Astrocyte (in vitro differentiated cells and primary cell): ENCODE measurements around the gene USP35. TPM values are rescaled to one million over a fixed set of nuclear protein-coding genes. Genes with fewer than 3 reads are reported as not detected.

Source experiments
- DNase-seq: peaks from one replicate; pipeline ENCODE4 v3.0.0-alpha.2; 2010; ENCODE audit warnings: low read depth
- FAIRE-seq: peaks from 2 replicates; lab custom pipeline; 2011; peaks lifted over from hg19 to GRCh38; lab: Jason Lieb, UNC
- H2AFZ ChIP-seq: 2 replicates; pipeline ENCODE4 v1.6.0; 2012; ENCODE audit warnings: low read depth, low read length, inconsistent platforms
- H3K27ac ChIP-seq: 2 replicates; pipeline ENCODE4 v1.5.1; 2011; ENCODE audit warnings: low read depth, low read length, inconsistent platforms
- H3K27me3 ChIP-seq: 2 replicates; pipeline ENCODE4 v1.6.0; 2011; ENCODE audit warnings: low read length, inconsistent platforms; ENCODE audit not compliant: insufficient read depth
- H3K36me3 ChIP-seq: 2 replicates; pipeline ENCODE4 v1.5.1; 2011; ENCODE audit warnings: low read length, inconsistent platforms; ENCODE audit not compliant: insufficient read depth
- H3K4me1 ChIP-seq: 2 replicates; pipeline ENCODE4 v1.5.1; 2011; ENCODE audit warnings: low read length, inconsistent platforms; ENCODE audit not compliant: insufficient read depth
- H3K4me2 ChIP-seq: 2 replicates; pipeline ENCODE4 v1.6.0; 2012; ENCODE audit warnings: low read length, inconsistent platforms
- H3K4me3 ChIP-seq: 2 replicates; pipeline ENCODE4 v1.5.1; 2011; ENCODE audit warnings: low read depth, mild to moderate bottlenecking, low read length, inconsistent platforms; ENCODE audit not compliant: insufficient read depth
- H3K79me2 ChIP-seq: 2 replicates; pipeline ENCODE4 v1.6.0; 2012; ENCODE audit warnings: mild to moderate bottlenecking, low read length, inconsistent platforms; ENCODE audit not compliant: insufficient read depth
- H3K9ac ChIP-seq: 2 replicates; pipeline ENCODE4 v1.6.0; 2012; ENCODE audit warnings: mild to moderate bottlenecking, low read length, inconsistent platforms
- H3K9me3 ChIP-seq: 2 replicates; pipeline ENCODE4 v1.5.1; 2012; ENCODE audit warnings: low read depth, mild to moderate bottlenecking, low read length, inconsistent platforms; ENCODE audit not compliant: insufficient read depth
- H4K20me1 ChIP-seq: 2 replicates; pipeline ENCODE4 v1.6.0; 2012; ENCODE audit warnings: low read length, inconsistent platforms; ENCODE audit not compliant: insufficient read depth
- H3K27ac Mint-ChIP-seq: one replicate; pipeline ENCODE4 v1.8.0; 2021; ENCODE audit warnings: mild to moderate bottlenecking, mixed read lengths; ENCODE audit not compliant: unreplicated experiment
- H3K27me3 Mint-ChIP-seq: one replicate; pipeline ENCODE4 v1.8.0; 2021; ENCODE audit warnings: low read depth, mixed read lengths; ENCODE audit not compliant: unreplicated experiment
- H3K36me3 Mint-ChIP-seq: one replicate; pipeline ENCODE4 v1.8.0; 2021; ENCODE audit warnings: low read depth, mixed read lengths; ENCODE audit not compliant: unreplicated experiment
- H3K4me1 Mint-ChIP-seq: one replicate; pipeline ENCODE4 v1.8.0; 2021; ENCODE audit warnings: low read depth, mixed read lengths; ENCODE audit not compliant: unreplicated experiment
- H3K4me3 Mint-ChIP-seq: one replicate; pipeline ENCODE4 v1.8.0; 2021; ENCODE audit warnings: mild to moderate bottlenecking, moderate library complexity, mixed read lengths; ENCODE audit not compliant: unreplicated experiment
- H3K9me3 Mint-ChIP-seq: one replicate; pipeline ENCODE4 v1.8.0; 2021; ENCODE audit warnings: mild to moderate bottlenecking, mixed read lengths; ENCODE audit not compliant: unreplicated experiment
- EZH2 ChIP-seq: IDR thresholded peaks from 2 replicates; pipeline ENCODE4 v1.6.1; 2012; ENCODE audit warnings: mild to moderate bottlenecking, low read length, inconsistent platforms; ENCODE audit not compliant: insufficient read depth
- total RNA-seq: library from RNA; stranded (reverse); gene quantifications from 2 replicates; pipeline ENCODE4 v1.2.1, GENCODE V29; 2021
- TF ChIP-seq, protein P1 (sequence below): IDR thresholded peaks from 2 replicates; pipeline ENCODE4 v1.5.1; 2011; ENCODE audit warnings: low read depth, mild to moderate bottlenecking, inconsistent platforms, low read length, moderate library complexity; ENCODE audit not compliant: insufficient read depth

Gene USP35
- total RNA-seq, 1 donor from 2014 or later = 16.2 TPM

DNA sequence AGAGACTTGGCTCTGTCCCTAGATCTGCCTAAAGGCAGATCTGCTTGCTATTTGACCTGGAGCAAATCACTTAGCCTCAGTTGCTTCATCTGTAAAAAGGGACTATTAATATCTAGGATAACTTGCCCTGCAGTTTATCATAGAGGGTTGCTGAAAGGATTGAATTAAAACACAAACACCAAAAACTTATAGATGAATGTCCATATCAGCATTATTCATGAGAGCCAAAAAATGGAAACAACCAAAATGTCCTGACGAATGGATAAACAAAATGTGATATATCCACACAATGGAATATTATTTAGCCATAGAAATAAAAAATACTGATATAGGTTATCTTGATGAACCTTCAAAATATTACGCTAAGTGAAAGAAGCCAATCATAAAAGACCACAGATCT lies 67.2 kb downstream of the USP35 start:
- Mint-ChIP-seq H3K4me3 (no peak overlapping the region), H3K9me3 (no peaks in the 10 kb centered on the region), H3K27ac (no peak overlapping the region), H3K36me3 (no peaks in the 10 kb centered on the region), H3K27me3 (no peaks in the 10 kb centered on the region), H3K4me1 (peaks cover 17% of the 10 kb centered on the region)
- Histone ChIP-seq H3K9ac (no peak overlapping the region), H3K9me3 (no peaks in the 10 kb centered on the region), H3K36me3 (no peaks in the 10 kb centered on the region), H4K20me1 (no peaks in the 10 kb centered on the region), H3K79me2 (no peaks in the 10 kb centered on the region), H3K27me3 (no peaks in the 10 kb centered on the region), H3K4me3 (no peak overlapping the region), H2AFZ (no peak overlapping the region), H3K27ac (no peak overlapping the region), H3K4me2 (no peak overlapping the region), H3K4me1 (peaks cover 17% of the 10 kb centered on the region)
- FAIRE-seq = no peak
- no peak for TF ChIP-seq EZH2
- TF ChIP-seq, protein P1, sequence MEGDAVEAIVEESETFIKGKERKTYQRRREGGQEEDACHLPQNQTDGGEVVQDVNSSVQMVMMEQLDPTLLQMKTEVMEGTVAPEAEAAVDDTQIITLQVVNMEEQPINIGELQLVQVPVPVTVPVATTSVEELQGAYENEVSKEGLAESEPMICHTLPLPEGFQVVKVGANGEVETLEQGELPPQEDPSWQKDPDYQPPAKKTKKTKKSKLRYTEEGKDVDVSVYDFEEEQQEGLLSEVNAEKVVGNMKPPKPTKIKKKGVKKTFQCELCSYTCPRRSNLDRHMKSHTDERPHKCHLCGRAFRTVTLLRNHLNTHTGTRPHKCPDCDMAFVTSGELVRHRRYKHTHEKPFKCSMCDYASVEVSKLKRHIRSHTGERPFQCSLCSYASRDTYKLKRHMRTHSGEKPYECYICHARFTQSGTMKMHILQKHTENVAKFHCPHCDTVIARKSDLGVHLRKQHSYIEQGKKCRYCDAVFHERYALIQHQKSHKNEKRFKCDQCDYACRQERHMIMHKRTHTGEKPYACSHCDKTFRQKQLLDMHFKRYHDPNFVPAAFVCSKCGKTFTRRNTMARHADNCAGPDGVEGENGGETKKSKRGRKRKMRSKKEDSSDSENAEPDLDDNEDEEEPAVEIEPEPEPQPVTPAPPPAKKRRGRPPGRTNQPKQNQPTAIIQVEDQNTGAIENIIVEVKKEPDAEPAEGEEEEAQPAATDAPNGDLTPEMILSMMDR = no peak
- DNase-seq = no peak

DNA sequence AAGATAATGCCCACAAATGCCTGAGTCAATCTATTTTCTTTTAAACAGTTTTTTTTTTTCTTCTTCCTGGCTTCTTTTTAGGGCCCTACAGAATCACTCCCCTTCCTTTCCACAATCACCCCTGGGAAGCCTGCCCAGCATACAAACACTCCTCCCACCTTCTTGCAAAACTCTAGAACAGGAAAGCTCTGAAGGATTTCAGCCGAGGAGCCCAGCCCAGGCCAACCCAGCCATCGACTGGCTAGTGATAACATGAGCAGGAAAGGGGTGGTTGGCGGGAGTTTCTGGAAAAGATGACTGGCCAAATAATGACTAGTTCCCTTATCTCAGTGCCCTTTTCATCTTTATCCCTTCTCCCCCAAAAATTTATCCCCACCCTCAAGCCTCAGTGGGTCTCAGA lies 68.2 kb downstream of the USP35 start:
- H3K4me1 ChIP-seq = peaks cover 8% of the 10 kb centered on the region
- no peak overlapping the region for H3K27ac ChIP-seq
- Mint-ChIP-seq H3K36me3 (no peaks in the 10 kb centered on the region), H3K27ac (no peak overlapping the region), H3K27me3 (no peaks in the 10 kb centered on the region), H3K4me1 (peaks cover 9% of the 10 kb centered on the region), H3K4me3 (no peak overlapping the region), H3K9me3 (no peaks in the 10 kb centered on the region)
- FAIRE-seq = no peak
- H3K4me2 ChIP-seq = no peak overlapping the region
- peak; percentile 89 for DNase-seq
- no peak overlapping the region for H3K4me3 ChIP-seq
- H3K36me3 ChIP-seq = no peaks in the 10 kb centered on the region
- TF ChIP-seq EZH2 = no peak
- TF ChIP-seq, protein P1 = no peak
- H2AFZ ChIP-seq = no peak overlapping the region
- no peak overlapping the region for H3K9ac ChIP-seq
- H3K27me3 ChIP-seq = no peaks in the 10 kb centered on the region
- H3K79me2 ChIP-seq = no peaks in the 10 kb centered on the region
- H3K9me3 ChIP-seq = no peaks in the 10 kb centered on the region
- no peaks in the 10 kb centered on the region for H4K20me1 ChIP-seq

DNA sequence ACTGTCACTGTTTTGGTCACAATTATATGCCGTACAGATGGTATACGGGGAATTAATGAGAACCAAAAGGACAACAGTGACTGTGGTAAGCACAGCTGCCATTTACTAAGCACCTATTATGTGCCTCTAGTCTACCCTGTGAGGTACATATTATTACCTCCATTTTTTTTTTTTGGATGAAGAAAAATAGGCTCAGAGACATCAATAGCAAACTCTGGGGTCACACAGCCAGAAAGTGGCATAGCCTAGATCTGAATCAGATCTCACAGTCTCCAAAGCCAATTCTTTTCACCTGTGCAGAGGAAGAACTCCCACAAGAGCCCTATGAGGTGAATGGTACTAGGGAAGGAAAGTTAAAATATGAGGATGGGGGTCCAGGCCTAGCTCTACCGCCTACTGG lies 68.9 kb downstream of the USP35 start:
- Histone ChIP-seq H3K9me3 (no peaks in the 10 kb centered on the region), H3K4me1 (peaks cover 8% of the 10 kb centered on the region), H3K36me3 (no peaks in the 10 kb centered on the region), H3K4me2 (no peak overlapping the region), H3K4me3 (no peak overlapping the region), H3K27ac (no peak overlapping the region), H3K79me2 (no peaks in the 10 kb centered on the region), H4K20me1 (no peaks in the 10 kb centered on the region), H2AFZ (no peak overlapping the region), H3K9ac (no peak overlapping the region), H3K27me3 (no peaks in the 10 kb centered on the region)
- Mint-ChIP-seq H3K4me3 (no peak overlapping the region), H3K27ac (no peak overlapping the region), H3K36me3 (no peaks in the 10 kb centered on the region), H3K27me3 (no peaks in the 10 kb centered on the region), H3K9me3 (no peaks in the 10 kb centered on the region), H3K4me1 (peaks cover 9% of the 10 kb centered on the region)
- TF ChIP-seq EZH2 = no peak
- TF ChIP-seq, protein P1 = no peak
- FAIRE-seq (no peak), DNase-seq (no peak)
